ENCODE results near the gene FGF19.

FGF19 gene

GRCh38 chr11:69656536-69657455, 47.0 kb downstream of the FGF19 start:
- DNase-seq (ENCODE audit: low read depth, low spot score): no peak

- DNase-seq (ENCODE audit: low read depth, low spot score): peak; percentile 17
These were observed 48.1 kb downstream of the FGF19 start for GRCh38 chr11:69655479-69656428.

- DNase-seq (ENCODE audit: low read depth, low spot score): peak; percentile 36
These were observed 49.0 kb downstream of the FGF19 start for GRCh38 chr11:69654660-69655478.

- no peak for DNase-seq (ENCODE audit: low read depth, low spot score)
These were observed 49.7 kb downstream of the FGF19 start for GRCh38 chr11:69654001-69654659.

- DNase-seq (ENCODE audit: low read depth, low spot score): no peak
These were observed 50.3 kb downstream of the FGF19 start for GRCh38 chr11:69653406-69653960.

GRCh38 chr11:69652999-69653398, 50.8 kb downstream of the FGF19 start:
- no peak for DNase-seq (ENCODE audit: low read depth, low spot score)

GRCh38 chr11:69651834-69652620, 51.8 kb downstream of the FGF19 start:
- DNase-seq (ENCODE audit: low read depth, low spot score): no peak

GRCh38 chr11:69650832-69651344, 52.9 kb downstream of the FGF19 start:
- DNase-seq (ENCODE audit: low read depth, low spot score): no peak

- peak; percentile 16 for DNase-seq (ENCODE audit: low read depth, low spot score)
These were observed 53.6 kb downstream of the FGF19 start for GRCh38 chr11:69650081-69650831.

- DNase-seq (ENCODE audit: low read depth, low spot score): no peak
These were observed 54.3 kb downstream of the FGF19 start for GRCh38 chr11:69649576-69649900.

- no peak for DNase-seq (ENCODE audit: low read depth, low spot score)
These were observed 54.9 kb downstream of the FGF19 start for GRCh38 chr11:69648679-69649575.

Measured in astrocyte of the hippocampus (primary cell).